ENCODE measurements around the gene PDE5A.
"Not testable (repeated sequence)": the region's sequence is repeated elsewhere in the genome, so short reads cannot be mapped to it uniquely, and the experiment has no call there.

Gene PDE5A

GRCh38 chr4:119518915-119519410, 109.6 kb downstream of the PDE5A start:
- no peak for DNase-seq (ENCODE audit: low spot score)

GRCh38 chr4:119518230-119518892, 110.2 kb downstream of the PDE5A start:
- DNase-seq (ENCODE audit: low spot score): no peak

GRCh38 chr4:119517361-119518229, 111.0 kb downstream of the PDE5A start:
- DNase-seq (ENCODE audit: low spot score): no peak

GRCh38 chr4:119512398-119512797, 116.2 kb downstream of the PDE5A start:
- DNase-seq (ENCODE audit: low spot score): no peak

- DNase-seq (ENCODE audit: low spot score): no peak
Observed at GRCh38 chr4:119510395-119511149, 118.0 kb downstream of the PDE5A start.

GRCh38 chr4:119508281-119508680, 120.3 kb downstream of the PDE5A start:
- DNase-seq (ENCODE audit: low spot score): no peak

- DNase-seq (ENCODE audit: low spot score): no peak
Observed at GRCh38 chr4:119506806-119507205, 121.8 kb downstream of the PDE5A start.

GRCh38 chr4:119504616-119505015, 124.0 kb downstream of the PDE5A start:
- no peak for DNase-seq (ENCODE audit: low spot score)

- DNase-seq (ENCODE audit: low spot score): no peak
Observed at GRCh38 chr4:119501740-119502139, 126.9 kb downstream of the PDE5A start.

GRCh38 chr4:119498527-119498926, 130.1 kb downstream of the PDE5A start:
- DNase-seq (ENCODE audit: low spot score): no peak

GRCh38 chr4:119493886-119494285, 134.7 kb downstream of the PDE5A start:
- DNase-seq (ENCODE audit: low spot score): no peak

- DNase-seq (ENCODE audit: low spot score): no peak
Observed at GRCh38 chr4:119493419-119493818, 135.2 kb downstream of the PDE5A start.

- peak; percentile 14 for DNase-seq (ENCODE audit: low spot score)
Observed at GRCh38 chr4:119490335-119490734, 138.3 kb downstream of the PDE5A start.

- DNase-seq (ENCODE audit: low spot score): no peak
Observed at GRCh38 chr4:119489305-119489704, 139.3 kb downstream of the PDE5A start.

- no peak for DNase-seq (ENCODE audit: low spot score)
Observed at GRCh38 chr4:119480331-119480730, 148.3 kb downstream of the PDE5A start.

GRCh38 chr4:119479835-119480234, 148.8 kb downstream of the PDE5A start:
- DNase-seq (ENCODE audit: low spot score): no peak

GRCh38 chr4:119479180-119479808, 149.3 kb downstream of the PDE5A start:
- DNase-seq (ENCODE audit: low spot score): no peak

GRCh38 chr4:119478446-119479179, 150.0 kb downstream of the PDE5A start:
- DNase-seq (ENCODE audit: low spot score): no peak

GRCh38 chr4:119477412-119478053, 151.1 kb downstream of the PDE5A start:
- no peak for DNase-seq (ENCODE audit: low spot score)

- no peak for DNase-seq (ENCODE audit: low spot score)
Observed at GRCh38 chr4:119471259-119471658, 157.3 kb downstream of the PDE5A start.

- not testable (repeated sequence) for DNase-seq (ENCODE audit: low spot score)
Observed at GRCh38 chr4:119470737-119471063, 157.9 kb downstream of the PDE5A start.
